GM12801 (cell line): Measurements from ENCODE around the gene CHID1.

Experiments used
- TF ChIP-seq, protein P1 (sequence below): IDR thresholded peaks from one replicate; pipeline ENCODE4 v1.5.1; 2011; ENCODE audit warnings: control low read depth; ENCODE audit not compliant: insufficient read length; ENCODE audit errors: extremely low read depth

The CHID1 gene

DNA sequence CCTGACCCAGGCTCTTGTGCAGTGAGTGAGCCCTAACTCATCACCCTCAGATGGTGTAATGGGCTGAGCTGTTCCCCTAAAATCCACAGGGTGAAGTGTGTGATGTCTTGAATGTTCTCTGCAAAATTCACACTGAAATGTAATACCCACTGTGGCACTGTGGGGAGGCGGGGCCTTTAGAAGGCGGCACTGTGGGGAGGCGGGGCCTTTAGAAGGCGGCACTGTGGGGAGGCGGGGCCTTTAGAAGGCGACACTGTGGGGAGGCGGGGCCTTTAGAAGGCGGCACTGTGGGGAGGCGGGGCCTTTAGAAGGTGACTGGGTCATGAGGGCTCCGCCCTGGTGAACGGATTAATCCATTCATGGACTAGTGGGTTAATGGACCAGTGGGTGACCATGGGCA lies 33.0 kb downstream of the CHID1 start:
- TF ChIP-seq, protein P1, sequence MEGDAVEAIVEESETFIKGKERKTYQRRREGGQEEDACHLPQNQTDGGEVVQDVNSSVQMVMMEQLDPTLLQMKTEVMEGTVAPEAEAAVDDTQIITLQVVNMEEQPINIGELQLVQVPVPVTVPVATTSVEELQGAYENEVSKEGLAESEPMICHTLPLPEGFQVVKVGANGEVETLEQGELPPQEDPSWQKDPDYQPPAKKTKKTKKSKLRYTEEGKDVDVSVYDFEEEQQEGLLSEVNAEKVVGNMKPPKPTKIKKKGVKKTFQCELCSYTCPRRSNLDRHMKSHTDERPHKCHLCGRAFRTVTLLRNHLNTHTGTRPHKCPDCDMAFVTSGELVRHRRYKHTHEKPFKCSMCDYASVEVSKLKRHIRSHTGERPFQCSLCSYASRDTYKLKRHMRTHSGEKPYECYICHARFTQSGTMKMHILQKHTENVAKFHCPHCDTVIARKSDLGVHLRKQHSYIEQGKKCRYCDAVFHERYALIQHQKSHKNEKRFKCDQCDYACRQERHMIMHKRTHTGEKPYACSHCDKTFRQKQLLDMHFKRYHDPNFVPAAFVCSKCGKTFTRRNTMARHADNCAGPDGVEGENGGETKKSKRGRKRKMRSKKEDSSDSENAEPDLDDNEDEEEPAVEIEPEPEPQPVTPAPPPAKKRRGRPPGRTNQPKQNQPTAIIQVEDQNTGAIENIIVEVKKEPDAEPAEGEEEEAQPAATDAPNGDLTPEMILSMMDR = no peak

DNA sequence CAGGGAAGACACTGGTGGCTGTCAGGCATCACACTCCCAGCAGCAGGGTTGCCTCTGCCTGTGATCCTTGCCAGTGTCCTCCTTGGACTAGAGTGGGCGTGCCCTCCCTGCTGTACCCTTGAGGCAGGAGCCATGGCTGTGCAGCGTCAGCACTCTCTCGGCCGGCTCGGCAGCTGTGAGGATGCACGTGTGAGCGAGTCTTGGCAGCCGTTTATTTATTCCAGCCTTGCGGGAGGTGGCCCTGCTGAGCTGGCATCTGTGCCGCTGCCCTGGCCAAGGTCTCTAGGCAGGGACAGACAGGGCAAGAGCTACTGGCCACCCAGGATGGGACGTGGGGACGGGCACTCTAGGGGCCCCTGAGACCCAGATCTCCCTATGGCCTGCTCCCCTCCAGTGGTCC lies 34.1 kb downstream of the CHID1 start:
- TF ChIP-seq, protein P1 = no peak

DNA sequence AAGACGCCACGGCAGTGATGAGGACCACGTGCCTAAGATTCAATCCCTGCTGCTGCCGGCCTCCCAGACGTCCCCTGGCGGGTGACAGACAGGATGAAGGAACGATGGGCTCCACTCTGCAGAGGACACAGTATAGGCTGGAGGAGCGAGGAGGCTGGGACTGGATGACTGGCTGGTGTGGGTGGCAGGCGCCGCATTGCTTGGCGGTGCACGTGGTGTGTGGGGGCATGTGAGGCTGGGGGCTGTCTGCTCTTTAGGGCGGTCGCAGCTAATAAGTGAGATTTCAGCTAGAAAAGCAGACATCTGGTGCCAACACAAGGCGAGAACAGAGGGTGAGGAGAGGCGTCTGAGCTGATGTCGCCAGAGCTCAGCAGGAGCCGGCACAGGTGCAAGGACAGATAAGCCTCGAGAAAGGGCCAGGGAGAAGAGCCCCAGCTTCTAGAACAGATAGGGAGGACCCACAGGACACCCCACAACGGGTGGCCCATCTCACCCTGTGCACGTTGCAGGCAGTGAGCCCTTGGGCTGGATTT lies 34.8 kb downstream of the CHID1 start:
- TF ChIP-seq, protein P1 = no peak

DNA sequence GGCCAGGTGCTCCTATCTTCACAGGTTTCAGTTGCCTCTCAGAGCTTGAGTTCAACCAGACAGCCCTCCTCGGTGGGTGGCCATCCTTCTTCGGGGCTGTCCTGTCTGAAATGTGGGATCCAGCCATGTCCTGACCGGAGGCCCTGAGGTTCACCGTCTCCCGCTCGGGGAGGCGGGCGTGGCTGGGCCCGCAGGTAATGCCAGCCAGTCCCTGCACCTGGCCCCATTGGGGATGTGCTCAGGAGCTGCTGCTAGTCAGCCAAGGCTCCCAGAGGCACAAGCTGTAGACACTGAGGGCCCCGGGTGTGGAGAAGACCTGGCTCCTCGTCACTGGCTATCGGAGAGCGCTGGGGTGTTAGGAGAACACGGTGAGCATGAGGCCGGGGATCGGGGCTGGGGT lies 35.4 kb downstream of the CHID1 start:
- TF ChIP-seq, protein P1 = no peak

DNA sequence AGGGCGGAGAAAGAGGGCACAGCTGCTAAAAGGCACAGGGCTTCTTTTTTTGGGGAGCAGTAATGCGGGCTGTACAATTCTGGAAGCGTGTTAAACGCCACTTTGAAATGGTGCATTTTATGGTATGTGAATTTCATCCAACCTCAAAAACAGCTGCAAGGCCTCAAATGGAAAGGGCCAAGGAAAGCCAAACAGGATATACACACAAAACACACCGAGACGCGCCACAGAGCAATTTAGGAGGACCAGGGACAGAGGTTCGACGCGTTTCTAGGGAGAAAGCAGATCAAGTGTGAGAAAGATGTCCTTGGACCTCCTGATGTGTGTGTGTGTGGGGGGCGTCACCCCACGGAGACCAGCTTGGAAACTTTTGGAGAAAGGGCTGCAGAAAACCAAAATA lies 36.9 kb downstream of the CHID1 start:
- TF ChIP-seq, protein P1 = no peak

DNA sequence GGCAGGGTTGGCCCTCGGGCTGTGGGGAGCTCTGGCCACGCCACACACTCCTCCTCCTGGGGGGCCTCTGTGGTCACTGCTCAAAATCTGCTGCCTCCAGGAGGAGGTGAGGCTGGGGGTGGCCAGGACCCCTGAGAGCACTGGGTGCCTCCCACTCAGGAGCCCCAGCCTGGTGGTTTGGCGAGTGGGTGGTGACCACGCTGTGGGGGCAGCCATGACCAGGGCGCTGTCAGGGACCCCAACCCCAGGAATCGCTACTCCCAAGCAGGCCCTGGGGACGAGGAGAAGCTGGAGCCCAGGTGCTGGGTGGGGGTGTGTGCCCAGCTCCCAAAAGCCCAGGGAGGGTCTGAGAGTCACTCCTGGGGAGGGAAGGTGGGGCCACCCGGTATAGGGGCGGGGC lies 37.8 kb downstream of the CHID1 start:
- TF ChIP-seq, protein P1 = no peak

DNA sequence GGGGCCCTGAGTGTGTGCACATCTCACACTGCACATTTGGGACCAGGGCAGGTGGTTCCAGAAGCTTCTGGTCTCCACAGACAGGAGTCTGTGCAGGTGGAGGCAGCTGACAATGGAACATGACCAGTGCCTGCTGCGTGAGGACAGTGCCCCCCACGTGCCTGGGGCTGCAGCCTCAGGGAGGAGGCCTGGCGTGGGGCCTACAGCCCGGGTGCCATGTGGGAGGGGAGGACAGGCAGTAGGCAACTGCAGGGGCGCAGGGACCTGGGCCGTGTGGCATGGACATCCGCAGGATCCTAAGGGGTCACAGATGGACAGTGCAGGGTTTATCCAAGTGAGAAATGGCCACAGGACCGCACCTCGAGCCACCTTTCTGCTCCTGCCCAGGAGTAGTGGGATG lies 39.1 kb downstream of the CHID1 start:
- TF ChIP-seq, protein P1 = no peak

DNA sequence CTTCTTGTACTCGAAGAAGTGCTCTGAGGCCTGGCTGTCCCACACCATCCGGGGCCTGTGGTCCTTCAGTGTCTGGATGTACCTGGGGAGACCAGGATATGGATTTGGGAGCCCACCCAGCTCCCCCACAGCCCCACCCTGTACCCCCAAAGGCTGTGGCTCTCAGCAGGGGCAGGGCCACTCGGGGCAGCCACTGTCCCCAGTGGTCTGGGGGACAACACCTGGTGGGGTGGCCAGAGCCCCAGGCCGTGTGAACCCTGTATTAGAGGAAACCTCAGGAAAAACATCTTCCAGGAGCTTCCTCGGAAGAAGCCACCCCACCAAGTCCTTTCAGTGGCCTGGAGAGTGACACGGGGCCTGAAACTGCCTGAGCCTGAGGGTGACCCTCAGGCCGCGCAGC lies 40.2 kb downstream of the CHID1 start:
- TF ChIP-seq, protein P1 = no peak
